HUES64 (cell line): ENCODE measurements around the gene TMEM54.
A peak's percentile ranks its signal among the peaks of the same experiment; 100 is the strongest.

ENCODE experiments used
- H3K27ac ChIP-seq: 2 replicates; pipeline ENCODE4 v1.7.0; 2013; ENCODE audit warnings: low read depth, low read length, inconsistent platforms
- H3K27me3 ChIP-seq: 2 replicates; pipeline ENCODE4 v1.6.1; 2013; ENCODE audit warnings: mild to moderate bottlenecking, low read length; ENCODE audit not compliant: insufficient read depth
- H3K36me3 ChIP-seq: 2 replicates; pipeline ENCODE4 v1.6.1; 2013; ENCODE audit warnings: mild to moderate bottlenecking, low read length; ENCODE audit not compliant: insufficient read depth
- H3K4me1 ChIP-seq: 2 replicates; pipeline ENCODE4 v1.6.1; 2013; ENCODE audit warnings: mild to moderate bottlenecking, low read length, moderate library complexity; ENCODE audit not compliant: insufficient read depth
- H3K4me3 ChIP-seq: 2 replicates; pipeline ENCODE4 v1.5.1; 2013; ENCODE audit warnings: mild to moderate bottlenecking, low read length, moderate library complexity
- H3K9ac ChIP-seq: 2 replicates; pipeline ENCODE4 v1.6.1; 2013; ENCODE audit warnings: mild to moderate bottlenecking, low read depth, low read length
- H3K9me3 ChIP-seq: 2 replicates; pipeline ENCODE4 v1.6.1; 2013; ENCODE audit warnings: low read depth, low read length; ENCODE audit not compliant: insufficient read depth
- WGBS: fragments of 150-250, 120-280 bp; methylation state at CpG from one replicate; pipeline ENCODE4 v1.1.7; 2013; ENCODE audit warnings: missing lambda C conversion rate; 5-methylcytosine and 5-hydroxymethylcytosine counted together

Gene TMEM54

DNA sequence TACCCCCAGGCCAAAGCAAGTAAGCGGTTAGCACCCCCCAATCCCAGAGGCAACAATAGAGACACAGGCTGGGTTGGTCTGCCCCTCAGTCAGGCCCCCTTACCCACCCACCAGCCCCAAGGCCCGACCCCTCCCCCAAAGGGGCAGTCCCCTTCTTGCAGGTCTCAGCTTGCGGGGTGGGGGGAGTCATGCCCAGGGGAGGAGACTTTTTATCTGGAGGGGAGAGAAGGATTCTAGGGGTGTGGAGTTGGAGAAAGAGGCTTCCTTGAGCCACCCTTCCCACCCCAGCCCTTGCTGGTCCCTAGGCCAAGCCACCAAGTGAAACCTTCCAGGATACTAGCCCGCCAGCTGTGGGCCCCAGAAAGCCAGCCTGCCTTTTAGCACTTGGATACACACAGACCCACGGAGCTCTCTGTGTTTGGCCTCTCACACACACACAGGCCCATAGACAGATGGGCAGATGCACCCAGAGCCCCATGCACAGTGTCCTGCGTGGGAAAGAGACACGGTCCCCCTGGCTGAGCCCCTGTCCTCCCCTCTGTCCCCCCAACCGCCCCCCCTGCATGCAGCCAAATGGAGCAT is 7.1 kb downstream of the TMEM54 start:
- Histone ChIP-seq H3K9ac (peak overlapping the region; percentile 40), H3K9me3 (no peaks in the 10 kb centered on the region), H3K27ac (peak overlapping the region; percentile 33; the same call in 1 of the 2 replicates), H3K27me3 (peaks cover 19% of the 10 kb centered on the region), H3K4me3 (peak overlapping the region; percentile 64), H3K4me1 (peaks cover 2% of the 10 kb centered on the region; the same call in 1 of the 2 replicates), H3K36me3 (no peaks in the 10 kb centered on the region)
- WGBS, result 62% methylated on average over 5 of the region's 8 CpGs

DNA sequence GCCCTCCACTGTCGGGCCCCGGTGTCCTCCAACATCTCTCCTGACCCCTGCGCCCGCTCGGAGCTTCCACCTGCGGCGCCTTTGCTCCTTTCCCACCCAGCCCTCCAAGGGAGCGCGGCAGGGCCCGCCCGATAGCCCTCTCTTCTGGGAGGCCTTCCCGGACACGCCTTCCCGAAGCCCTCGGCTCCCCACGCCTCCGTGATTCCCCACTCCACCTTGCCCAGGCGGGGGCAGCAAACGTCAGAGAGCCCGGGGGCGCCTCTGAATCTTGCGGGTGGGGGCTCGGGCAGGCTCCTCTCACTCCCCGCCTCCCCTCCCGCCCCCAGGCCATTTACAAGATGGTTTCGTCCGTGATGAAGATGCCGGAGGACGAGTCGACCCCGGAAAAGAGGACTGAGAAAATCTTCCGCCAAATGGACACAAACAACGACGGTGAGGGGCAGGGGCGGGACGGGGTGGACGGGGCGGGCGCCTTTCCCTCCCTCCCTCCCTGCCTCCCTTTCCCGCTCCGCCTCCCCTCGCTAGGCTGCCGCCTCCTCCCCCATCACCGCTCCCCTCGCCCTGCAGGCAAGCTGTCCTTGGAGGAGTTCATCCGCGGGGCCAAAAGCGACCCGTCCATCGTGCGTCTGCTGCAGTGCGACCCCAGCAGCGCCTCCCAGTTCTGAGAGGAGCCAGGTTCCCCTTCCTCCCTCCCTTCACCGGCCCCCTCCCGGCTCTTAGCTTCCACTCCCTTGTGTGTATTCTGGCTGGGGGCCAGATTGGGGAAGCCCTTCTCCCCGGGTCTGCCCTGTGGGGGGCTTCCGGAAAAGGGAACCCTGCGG is 7.8 kb downstream of the TMEM54 start:
- Histone ChIP-seq H3K36me3 (no peaks in the 10 kb centered on the region), H3K27ac (peak overlapping the region; percentile 33; the same call in 1 of the 2 replicates), H3K4me3 (peak overlapping the region; percentile 64), H3K9ac (peak overlapping the region; percentile 60), H3K9me3 (no peaks in the 10 kb centered on the region), H3K27me3 (peaks cover 15% of the 10 kb centered on the region), H3K4me1 (peaks cover 2% of the 10 kb centered on the region; the same call in 1 of the 2 replicates)
- WGBS, result under 1% methylated on average over 58 of the region's 58 CpGs

DNA sequence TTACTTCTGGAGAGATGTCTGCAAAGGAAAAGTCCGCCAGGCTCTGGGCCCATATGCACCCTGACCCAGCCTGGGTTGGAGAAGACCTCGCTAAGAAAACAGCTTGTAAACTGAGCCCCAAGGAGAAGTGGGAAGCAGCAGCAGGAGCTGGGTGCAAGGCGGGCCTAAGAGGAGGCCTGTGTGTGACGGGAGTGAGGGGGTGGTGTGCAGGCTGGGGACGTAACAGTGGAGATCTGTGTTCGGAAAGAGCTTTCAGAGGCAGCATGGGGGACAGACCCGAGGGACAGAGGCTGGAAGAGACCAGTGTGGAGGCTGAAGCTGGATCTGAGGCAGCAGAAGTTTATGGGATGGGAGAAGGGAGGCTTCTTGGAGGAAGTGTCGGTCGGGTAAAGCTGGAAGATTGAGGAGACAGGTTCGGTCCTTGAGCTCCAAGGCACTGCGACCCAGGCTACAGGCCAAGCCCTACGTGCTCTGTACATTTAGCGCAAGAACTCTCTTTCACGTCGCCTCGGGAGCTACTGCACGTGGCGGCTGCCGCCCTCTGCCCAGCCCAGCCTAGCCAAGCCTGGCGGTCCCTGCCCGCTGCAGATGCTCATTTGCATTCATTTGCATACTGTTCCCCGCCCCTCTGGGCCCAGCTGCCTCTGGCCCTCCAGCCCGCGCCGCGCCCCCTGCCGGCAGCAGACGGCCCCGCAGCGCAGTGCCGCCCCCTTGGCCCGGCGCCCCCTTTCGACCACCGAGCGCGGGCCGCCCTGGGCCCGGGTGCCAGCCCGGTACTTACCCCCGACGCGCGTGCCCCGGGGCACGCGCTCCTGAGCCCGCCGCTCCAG is 8.6 kb downstream of the TMEM54 start:
- WGBS, result 25% methylated on average over 49 of the region's 49 CpGs
- Histone ChIP-seq H3K4me1 (peaks cover 2% of the 10 kb centered on the region; the same call in 1 of the 2 replicates), H3K4me3 (peak overlapping the region; percentile 64), H3K27me3 (peaks cover 17% of the 10 kb centered on the region), H3K27ac (no peak overlapping the region; the same call in 1 of the 2 replicates), H3K9ac (peak overlapping the region; percentile 60), H3K9me3 (no peaks in the 10 kb centered on the region), H3K36me3 (no peaks in the 10 kb centered on the region)

DNA sequence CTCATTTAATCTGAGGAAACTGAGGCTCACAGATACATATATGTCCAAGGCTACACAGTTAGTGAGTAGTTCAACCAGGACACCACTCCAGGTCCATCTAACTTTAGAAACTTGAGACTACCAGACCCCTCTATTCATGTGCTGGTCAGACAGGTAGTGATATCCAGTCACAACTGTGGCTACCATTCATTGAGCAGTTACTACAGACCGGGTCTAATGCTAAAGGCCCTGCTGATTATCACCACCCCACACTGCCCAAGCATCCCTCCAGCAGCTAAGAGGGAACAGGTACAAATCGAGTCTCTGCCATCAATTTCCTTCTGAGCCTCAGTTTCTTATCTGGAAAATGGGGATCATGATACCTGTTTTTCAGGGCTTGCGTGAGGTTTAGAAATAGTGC is 9.6 kb downstream of the TMEM54 start:
- no peak overlapping the region for H3K9ac ChIP-seq
- peaks cover 2% of the 10 kb centered on the region; the same call in 1 of the 2 replicates for H3K4me1 ChIP-seq
- no peak overlapping the region for H3K27ac ChIP-seq
- WGBS, result 96% methylated on average over 3 of the region's 3 CpGs
- H3K36me3 ChIP-seq, result no peaks in the 10 kb centered on the region
- no peak overlapping the region for H3K4me3 ChIP-seq
- no peaks in the 10 kb centered on the region for H3K9me3 ChIP-seq
- H3K27me3 ChIP-seq, result peaks cover 26% of the 10 kb centered on the region

DNA sequence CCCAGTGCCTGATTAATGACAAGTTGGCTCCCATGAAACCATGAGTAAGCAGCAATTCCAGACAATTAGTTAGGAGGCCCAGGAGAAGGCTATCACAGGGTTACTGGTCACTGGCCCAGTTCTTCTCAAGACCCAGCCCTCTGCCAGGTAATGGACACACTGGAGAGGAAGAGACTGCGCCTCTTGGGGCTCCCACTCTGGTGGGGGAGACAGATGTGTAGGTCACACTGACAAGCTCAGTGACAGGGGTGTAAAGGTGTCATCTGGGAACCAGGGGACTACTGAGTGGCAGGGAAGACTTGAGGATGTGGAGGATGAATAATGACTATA is 10.0 kb downstream of the TMEM54 start:
- Histone ChIP-seq H3K4me1 (peaks cover 2% of the 10 kb centered on the region; the same call in 1 of the 2 replicates), H3K4me3 (no peak overlapping the region), H3K27me3 (peaks cover 29% of the 10 kb centered on the region), H3K27ac (no peak overlapping the region), H3K9ac (no peak overlapping the region), H3K9me3 (no peaks in the 10 kb centered on the region), H3K36me3 (no peaks in the 10 kb centered on the region)
- WGBS, result 98% methylated on average over 1 of the region's 1 CpG

DNA sequence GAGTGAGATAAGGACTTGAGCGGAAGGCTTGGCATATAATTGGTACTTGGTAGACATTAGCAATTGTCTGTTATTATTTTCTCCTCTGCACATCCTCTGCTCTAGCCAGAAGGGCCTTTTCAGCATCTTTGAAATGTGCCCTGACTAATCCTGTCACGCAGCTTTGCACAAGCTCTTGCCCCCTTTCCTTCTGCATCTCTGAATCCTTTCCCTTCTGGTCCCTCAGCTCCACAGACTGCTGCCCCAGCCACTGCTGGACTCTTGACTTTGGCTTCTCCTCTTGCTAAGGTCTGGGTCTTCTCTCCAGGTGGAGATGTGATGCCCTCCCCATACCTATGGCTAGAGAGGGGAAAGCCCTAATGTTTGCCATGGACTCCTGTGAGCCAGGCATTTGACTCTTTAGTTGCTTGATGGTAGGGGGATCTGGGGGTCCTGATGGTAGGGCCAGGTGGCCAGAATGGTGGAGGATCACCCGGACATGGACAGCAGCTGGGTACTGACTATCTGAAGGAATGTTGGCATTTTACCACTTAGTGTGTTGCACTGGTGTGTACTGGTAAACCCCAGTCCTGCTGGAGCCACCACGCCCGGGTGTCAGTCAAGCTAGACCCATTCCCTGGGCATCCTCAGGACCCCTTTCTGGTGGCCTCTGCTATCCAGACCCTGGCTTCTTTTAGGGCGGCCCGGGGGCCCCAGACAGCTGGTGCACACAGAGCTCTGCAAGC is 10.5 kb downstream of the TMEM54 start:
- no peak overlapping the region for H3K9ac ChIP-seq
- peaks cover 2% of the 10 kb centered on the region; the same call in 1 of the 2 replicates for H3K4me1 ChIP-seq
- no peaks in the 10 kb centered on the region for H3K36me3 ChIP-seq
- peaks cover 34% of the 10 kb centered on the region for H3K27me3 ChIP-seq
- H3K9me3 ChIP-seq, result no peaks in the 10 kb centered on the region
- H3K27ac ChIP-seq, result no peak overlapping the region
- no peak overlapping the region for H3K4me3 ChIP-seq
- 88% methylated on average over 7 of the region's 7 CpGs for WGBS

DNA sequence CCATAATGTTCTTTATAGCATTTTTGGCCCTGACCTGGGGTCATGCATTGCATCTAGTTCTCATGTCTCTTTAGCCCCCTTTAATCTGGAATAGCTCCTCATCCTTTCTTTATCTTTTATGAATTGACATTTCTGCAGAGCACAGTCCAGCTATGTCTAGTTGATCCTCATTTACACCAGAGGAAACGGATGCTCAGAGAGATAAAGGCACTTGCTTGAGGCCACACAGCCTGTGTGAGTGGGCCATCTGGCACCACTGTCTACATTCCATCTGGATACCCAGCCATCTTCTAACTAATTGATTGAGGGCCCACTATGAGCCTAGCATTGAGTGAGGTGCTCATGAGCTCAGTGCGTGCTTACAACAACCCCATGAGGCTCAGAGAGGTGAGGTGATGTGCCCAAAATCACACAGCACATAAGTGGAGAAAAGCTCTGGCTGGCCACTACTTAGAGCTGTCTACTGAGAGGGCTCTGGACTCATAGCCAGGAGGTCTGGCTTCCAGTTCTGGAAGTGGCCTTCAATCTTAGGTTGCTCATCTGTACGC is 11.4 kb downstream of the TMEM54 start:
- Histone ChIP-seq H3K4me1 (peaks cover 2% of the 10 kb centered on the region; the same call in 1 of the 2 replicates), H3K36me3 (no peaks in the 10 kb centered on the region), H3K9me3 (no peaks in the 10 kb centered on the region), H3K27ac (no peak overlapping the region), H3K27me3 (peaks cover 43% of the 10 kb centered on the region), H3K4me3 (no peak overlapping the region), H3K9ac (no peak overlapping the region)
- WGBS, result 87% methylated on average over 3 of the region's 3 CpGs

DNA sequence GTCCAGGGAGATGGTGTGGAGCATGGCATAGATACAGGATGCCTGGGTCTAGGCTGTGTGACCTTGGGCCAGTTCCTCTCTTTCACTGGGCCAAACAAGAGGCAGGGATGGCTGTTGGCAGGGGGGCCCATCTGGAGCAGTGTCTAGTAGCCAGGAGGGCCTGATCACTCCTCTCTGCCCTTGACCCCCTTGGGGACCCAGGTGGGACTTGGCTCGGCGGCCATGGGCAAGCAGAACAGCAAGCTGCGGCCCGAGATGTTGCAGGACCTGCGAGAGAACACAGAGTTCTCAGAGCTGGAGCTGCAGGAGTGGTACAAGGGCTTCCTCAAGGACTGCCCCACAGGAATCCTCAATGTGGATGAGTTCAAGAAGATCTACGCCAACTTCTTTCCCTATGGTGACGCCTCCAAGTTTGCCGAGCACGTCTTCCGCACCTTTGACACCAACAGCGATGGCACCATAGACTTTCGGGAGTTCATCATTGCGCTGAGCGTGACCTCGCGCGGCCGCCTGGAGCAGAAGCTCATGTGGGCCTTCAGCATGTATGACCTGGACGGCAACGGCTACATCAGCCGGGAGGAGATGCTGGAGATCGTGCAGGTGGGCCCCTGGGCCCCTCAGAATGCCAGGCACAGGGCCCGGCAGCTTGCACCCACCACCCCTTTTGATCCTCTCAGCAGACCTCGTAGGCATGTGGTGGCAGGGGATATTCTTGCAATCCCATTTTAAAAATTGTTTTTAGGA is 12.3 kb downstream of the TMEM54 start:
- Histone ChIP-seq H3K27ac (no peak overlapping the region), H3K27me3 (peaks cover 51% of the 10 kb centered on the region), H3K4me1 (no peaks in the 10 kb centered on the region), H3K36me3 (no peaks in the 10 kb centered on the region), H3K4me3 (no peak overlapping the region), H3K9ac (no peak overlapping the region), H3K9me3 (no peaks in the 10 kb centered on the region)
- WGBS, result 93% methylated on average over 24 of the region's 24 CpGs

DNA sequence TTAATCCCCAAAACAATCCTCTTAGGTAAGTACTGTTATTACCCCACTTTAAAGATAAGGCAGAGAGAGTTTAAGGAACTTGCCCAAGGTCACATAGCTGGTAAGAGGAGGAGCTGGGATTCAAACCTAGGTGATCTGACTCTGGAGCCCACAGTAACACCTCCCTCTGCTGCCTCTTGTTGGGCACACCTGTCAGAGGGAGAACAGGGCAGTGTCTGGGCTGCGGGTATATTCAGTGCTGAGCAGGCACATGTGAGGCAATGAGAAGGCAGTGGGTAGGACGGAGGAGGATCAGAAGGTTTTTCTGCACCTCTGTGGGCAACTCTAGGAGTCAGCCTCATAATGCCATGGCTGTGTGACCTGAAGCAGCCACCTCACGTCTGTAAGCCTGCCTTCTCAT is 13.1 kb downstream of the TMEM54 start:
- peaks cover 51% of the 10 kb centered on the region for H3K27me3 ChIP-seq
- no peak overlapping the region for H3K9ac ChIP-seq
- 78% methylated on average over 3 of the region's 3 CpGs for WGBS
- no peaks in the 10 kb centered on the region for H3K4me1 ChIP-seq
- no peak overlapping the region for H3K27ac ChIP-seq
- no peaks in the 10 kb centered on the region for H3K9me3 ChIP-seq
- H3K4me3 ChIP-seq, result no peak overlapping the region
- H3K36me3 ChIP-seq, result no peaks in the 10 kb centered on the region

DNA sequence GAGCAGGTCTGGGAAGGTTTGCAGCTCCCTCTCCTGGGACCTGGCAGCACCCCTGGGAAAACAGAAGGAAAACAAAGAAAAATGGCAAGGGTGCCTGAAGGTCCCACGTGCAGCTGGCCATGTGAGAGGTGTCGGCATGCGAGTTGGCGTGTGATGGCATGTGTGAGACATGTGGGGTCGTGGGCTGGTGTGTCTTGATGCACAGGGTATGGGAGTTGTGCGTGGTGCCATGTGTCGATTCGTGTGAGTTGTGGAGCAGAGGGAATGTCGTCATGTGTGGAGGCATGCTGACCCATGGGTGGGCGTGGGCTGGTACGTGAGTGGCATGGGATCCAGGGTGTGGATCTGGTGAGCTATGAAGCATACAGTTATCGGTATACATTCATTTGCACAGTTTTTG is 13.6 kb downstream of the TMEM54 start:
- 78% methylated on average over 12 of the region's 12 CpGs for WGBS
- H3K36me3 ChIP-seq, result no peaks in the 10 kb centered on the region

More for the DNA sequence above, 13.6 kb downstream of the TMEM54 start:
- H3K4me3 ChIP-seq, result no peak overlapping the region
- no peaks in the 10 kb centered on the region for H3K9me3 ChIP-seq
- H3K9ac ChIP-seq, result no peak overlapping the region
- H3K27ac ChIP-seq, result no peak overlapping the region
- no peaks in the 10 kb centered on the region for H3K4me1 ChIP-seq
- H3K27me3 ChIP-seq, result peaks cover 50% of the 10 kb centered on the region
